IMR-90 (cell line): ENCODE data around the gene HPSE2. TPM values are rescaled to one million over a fixed set of nuclear protein-coding genes. Genes with fewer than 3 reads are reported as not detected.

Source experiments
- ATAC-seq: fragments of 200-7000 bp; cut with Tn5 transposase; 2 replicates; pipeline ENCODE4 v1.9.1; 2020; ENCODE audit warnings: low read depth, mild to moderate bottlenecking, moderate library complexity
- BruUV-seq: library from RNA; stranded (reverse); fragments of 400-500 nt; replicated peaks from 2 replicates; lab custom pipeline; 2021; lab: Mats Ljungman, UMichigan
- CTCF ChIA-PET: fragments of 300-600 bp; formaldehyde crosslinking; extraction: SDS; loops from one replicate; lab custom pipeline; 2021; ENCODE audit warnings: antibody characterized with exemption; lab: Yijun Ruan, JAX
- POLR2A ChIA-PET: fragments of 300-600 bp; sonication (Branson Sonifier 250); formaldehyde crosslinking; loops from one replicate; lab custom pipeline; 2022; ENCODE audit warnings: antibody characterized with exemption; ENCODE audit not compliant: unreplicated experiment; lab: Charles Lee
- DNase-seq: peaks from one replicate; pipeline ENCODE4 v3.0.0; 2013
- H2AFZ ChIP-seq: replicated peaks from 2 replicates; pipeline ENCODE3; 2013; ENCODE audit warnings: low read length, mild to moderate bottlenecking; ENCODE audit not compliant: poor library complexity
- H2AK5ac ChIP-seq: 2 replicates; pipeline ENCODE4 v1.6.1; 2013; ENCODE audit warnings: low read depth, low read length, inconsistent platforms
- H2AK9ac ChIP-seq: replicated peaks from 2 replicates; pipeline ENCODE3; 2013; ENCODE audit warnings: mild to moderate bottlenecking, low read depth, low read length, moderate library complexity; ENCODE audit not compliant: poor library complexity
- H2BK120ac ChIP-seq: 2 replicates; pipeline ENCODE4 v1.6.1; 2013; ENCODE audit warnings: low read depth, low read length, inconsistent platforms
- H2BK15ac ChIP-seq: 3 replicates; pipeline ENCODE4 v1.6.1; 2013; ENCODE audit warnings: low read depth, low read length, inconsistent platforms
- H2BK20ac ChIP-seq: 2 replicates; pipeline ENCODE4 v1.6.1; 2013; ENCODE audit warnings: low read depth, mild to moderate bottlenecking, inconsistent platforms, low read length, moderate library complexity
- H2BK5ac ChIP-seq: 2 replicates; pipeline ENCODE4 v1.6.1; 2013; ENCODE audit warnings: mild to moderate bottlenecking, low read depth, low read length, inconsistent platforms; ENCODE audit not compliant: poor library complexity, severe bottlenecking
- H3K14ac ChIP-seq: replicated peaks from 2 replicates; pipeline ENCODE4 v1.6.1; 2013; ENCODE audit warnings: low read depth, low read length, inconsistent platforms
- H3K18ac ChIP-seq: 2 replicates; pipeline ENCODE4 v1.6.1; 2013; ENCODE audit warnings: low read depth, low read length, control low read depth
- H3K23ac ChIP-seq: 2 replicates; pipeline ENCODE4 v1.6.1; 2013; ENCODE audit warnings: low read depth, low read length, inconsistent platforms
- H3K27ac ChIP-seq: 2 replicates; pipeline ENCODE4 v1.5.1; 2013; ENCODE audit warnings: mild to moderate bottlenecking, control low read depth, low read length; ENCODE audit not compliant: insufficient read depth
- H3K27me3 ChIP-seq: 2 replicates; pipeline ENCODE4 v1.6.1; 2013; ENCODE audit warnings: low read length; ENCODE audit not compliant: control insufficient read depth, insufficient read depth
- H3K36me3 ChIP-seq: 2 replicates; pipeline ENCODE4 v1.6.1; 2013; ENCODE audit warnings: low read length, mixed read lengths; ENCODE audit not compliant: control insufficient read depth, insufficient read depth
- H3K4ac ChIP-seq: 2 replicates; pipeline ENCODE4 v1.6.1; 2013; ENCODE audit warnings: low read depth, low read length, inconsistent platforms
- H3K4me1 ChIP-seq: 2 replicates; pipeline ENCODE4 v1.6.1; 2013; ENCODE audit warnings: low read length, mixed read lengths; ENCODE audit not compliant: control insufficient read depth, insufficient read depth
- H3K4me2 ChIP-seq: 2 replicates; pipeline ENCODE4 v1.6.1; 2013; ENCODE audit warnings: low read depth, mild to moderate bottlenecking, control low read depth, low read length, moderate library complexity
- H3K4me3 ChIP-seq: 2 replicates; pipeline ENCODE4 v1.5.1; 2013; ENCODE audit warnings: low read depth, mild to moderate bottlenecking, control low read depth, low read length, moderate library complexity; ENCODE audit not compliant: insufficient read depth
- H3K56ac ChIP-seq: 2 replicates; pipeline ENCODE4 v1.6.1; 2013; ENCODE audit warnings: low read length, inconsistent platforms; ENCODE audit not compliant: insufficient read depth; ENCODE audit errors: extremely low read depth
- H3K79me1 ChIP-seq, 2 experiments: 2 replicates each; pipeline ENCODE4 v1.6.1; 2013; ENCODE audit warnings: low read length in 2 of 2, inconsistent platforms in 1 of 2, low read depth in 1 of 2
- H3K9ac ChIP-seq: 2 replicates; pipeline ENCODE4 v1.6.1; 2013; ENCODE audit warnings: low read depth, low read length, control low read depth
- H3K9me1 ChIP-seq: 2 replicates; pipeline ENCODE4 v1.6.1; 2013; ENCODE audit warnings: low read length, inconsistent platforms; ENCODE audit not compliant: insufficient read depth
- H3K9me3 ChIP-seq: 2 replicates; pipeline ENCODE4 v1.6.1; 2013; ENCODE audit warnings: low read length; ENCODE audit not compliant: control insufficient read depth, insufficient read depth
- H4K20me1 ChIP-seq: 2 replicates; pipeline ENCODE4 v1.6.1; 2013; ENCODE audit warnings: low read length, inconsistent platforms; ENCODE audit not compliant: insufficient read depth
- H4K5ac ChIP-seq: 2 replicates; pipeline ENCODE4 v1.6.1; 2013; ENCODE audit warnings: mild to moderate bottlenecking, low read depth, low read length, control low read depth
- H4K8ac ChIP-seq, 2 experiments: 2 replicates each; pipeline ENCODE4 v1.6.1; 2013; ENCODE audit warnings: low read depth in 2 of 2, low read length in 2 of 2, control low read depth in 1 of 2, inconsistent platforms in 1 of 2
- H4K91ac ChIP-seq: 2 replicates; pipeline ENCODE4 v1.6.1; 2013; ENCODE audit warnings: low read depth, low read length, inconsistent platforms; ENCODE audit not compliant: insufficient read depth
- CEBPB ChIP-seq: IDR thresholded peaks from 2 replicates; pipeline ENCODE4 v1.6.1; 2012; ENCODE audit warnings: low read depth, low read length, improper control_type of control experiment
- CHD1 ChIP-seq: IDR thresholded peaks from 2 replicates; pipeline ENCODE4 v1.6.1; 2012; ENCODE audit warnings: low read depth, low read length, improper control_type of control experiment
- FOS ChIP-seq: fragments of 150-350 bp; IDR thresholded peaks from 2 replicates; pipeline ENCODE4 v1.6.1; 2016; ENCODE audit warnings: low read depth, low read length
- MAFK ChIP-seq: IDR thresholded peaks from 2 replicates; pipeline ENCODE4 v1.6.1; 2012; ENCODE audit warnings: low read depth, low read length, improper control_type of control experiment
- MAZ ChIP-seq: IDR thresholded peaks from 2 replicates; pipeline ENCODE4 v1.6.1; 2012; ENCODE audit warnings: low read depth, mild to moderate bottlenecking, low read length, improper control_type of control experiment, moderate library complexity, borderline replicate concordance
- NFE2L2 ChIP-seq: fragments of 150-350 bp; IDR thresholded peaks from 2 replicates; pipeline ENCODE4 v1.6.1; 2016; ENCODE audit warnings: low read depth, mild to moderate bottlenecking, low read length
- POLR2A ChIP-seq: IDR thresholded peaks from 2 replicates; pipeline ENCODE4 v1.6.1; 2012; ENCODE audit warnings: mild to moderate bottlenecking, low read depth, low read length
- RAD21 ChIP-seq: IDR thresholded peaks from 2 replicates; pipeline ENCODE4 v1.6.1; 2012; ENCODE audit warnings: low read length, improper control_type of control experiment
- RCOR1 ChIP-seq: IDR thresholded peaks from 2 replicates; pipeline ENCODE4 v1.6.1; 2012; ENCODE audit warnings: mild to moderate bottlenecking, low read length, improper control_type of control experiment; ENCODE audit not compliant: insufficient replicate concordance
- RFX5 ChIP-seq: IDR thresholded peaks from 2 replicates; pipeline ENCODE4 v1.8.0; 2012; ENCODE audit warnings: low read depth, mild to moderate bottlenecking, low read length, moderate library complexity
- WGBS, 2 experiments: methylation state at CpG; one replicate each; pipeline versions ENCODE4 v1.1.5 to v1.1.7; 2013; ENCODE audit warnings: missing lambda C conversion rate in 2 of 2; ENCODE audit not compliant: insufficient read length in 1 of 2; ENCODE audit errors: extremely low coverage in 2 of 2; 5-methylcytosine and 5-hydroxymethylcytosine counted together
- dilution Hi-C: fragments of 300-500 bp; cut with HindIII; formaldehyde crosslinking; loops from one replicate; pipeline ENCODE4 v1.14.3; 2018; ENCODE audit warnings: low sequenced_read_pairs; ENCODE audit not compliant: unreplicated experiment
- in situ Hi-C: fragments of 300-500 bp; cut with MboI; formaldehyde crosslinking; loops from 3 replicates; pipeline ENCODE4 v1.14.3; 2019; ENCODE audit warnings: low sequenced_read_pairs, inconsistent platforms, mixed read lengths
- intact Hi-C: fragments of 100-400 bp; cut with micrococcal nuclease; formaldehyde crosslinking; loops from 2 replicates; pipeline ENCODE4 v1.10.0; 2022
- polyA plus RNA-seq, 3 experiments: library from polyadenylated mRNA; depleted of rRNA; stranded (reverse); fragments of >200 nt; gene quantifications; 2 replicates each; pipeline ENCODE4 v1.2.3, GENCODE V29; 2012; ENCODE audit warnings: low replicate concordance in 1 of 3
- total RNA-seq: library from RNA; depleted of rRNA; stranded (reverse); fragments of >200 nt; gene quantifications from 2 replicates; pipeline ENCODE4 v1.2.3, GENCODE V29; 2012
- TF ChIP-seq, protein P1 (sequence below): conservative IDR thresholded peaks from 2 replicates; pipeline ENCODE4 v1.5.1; 2012; ENCODE audit warnings: mild to moderate bottlenecking, low read depth, low read length, improper control_type of control experiment
- TF ChIP-seq, protein P2 (sequence below): fragments of 150-350 bp; IDR thresholded peaks from 2 replicates; pipeline ENCODE4 v1.6.1; 2016; ENCODE audit warnings: low read depth, mild to moderate bottlenecking, low read length, moderate library complexity, borderline replicate concordance

The HPSE2 gene
- total and polyA plus RNA-seq, 2 of the 4 experiments (the other 2 are of a cell fraction): not detected

DNA sequence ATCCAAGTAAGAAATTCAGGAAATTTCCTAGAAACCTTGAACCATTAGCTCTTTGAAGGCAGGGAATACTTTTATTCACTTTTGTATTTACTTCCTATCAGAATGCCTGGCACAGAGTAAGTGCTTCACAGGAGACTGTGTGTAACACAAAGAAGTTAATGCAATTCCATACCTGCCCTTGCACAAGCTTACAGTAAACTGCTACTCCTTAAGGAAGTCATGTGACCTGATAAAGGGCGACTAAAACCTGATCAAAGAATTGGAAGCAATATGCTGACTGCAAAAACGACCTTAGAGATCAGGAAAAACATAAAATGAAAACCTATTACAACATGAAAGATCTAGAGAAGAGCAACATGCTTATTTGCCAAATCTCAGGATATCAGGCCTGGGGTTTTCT lies 610.7 kb downstream of the HPSE2 start:
- TF ChIP-seq RCOR1 (no peak), FOS (no peak), MAZ (no peak), RAD21 (no peak), RFX5 (no peak), POLR2A (no peak), CHD1 (no peak), CEBPB (no peak), MAFK (no peak), NFE2L2 (no peak)
- TF ChIP-seq, protein P1, sequence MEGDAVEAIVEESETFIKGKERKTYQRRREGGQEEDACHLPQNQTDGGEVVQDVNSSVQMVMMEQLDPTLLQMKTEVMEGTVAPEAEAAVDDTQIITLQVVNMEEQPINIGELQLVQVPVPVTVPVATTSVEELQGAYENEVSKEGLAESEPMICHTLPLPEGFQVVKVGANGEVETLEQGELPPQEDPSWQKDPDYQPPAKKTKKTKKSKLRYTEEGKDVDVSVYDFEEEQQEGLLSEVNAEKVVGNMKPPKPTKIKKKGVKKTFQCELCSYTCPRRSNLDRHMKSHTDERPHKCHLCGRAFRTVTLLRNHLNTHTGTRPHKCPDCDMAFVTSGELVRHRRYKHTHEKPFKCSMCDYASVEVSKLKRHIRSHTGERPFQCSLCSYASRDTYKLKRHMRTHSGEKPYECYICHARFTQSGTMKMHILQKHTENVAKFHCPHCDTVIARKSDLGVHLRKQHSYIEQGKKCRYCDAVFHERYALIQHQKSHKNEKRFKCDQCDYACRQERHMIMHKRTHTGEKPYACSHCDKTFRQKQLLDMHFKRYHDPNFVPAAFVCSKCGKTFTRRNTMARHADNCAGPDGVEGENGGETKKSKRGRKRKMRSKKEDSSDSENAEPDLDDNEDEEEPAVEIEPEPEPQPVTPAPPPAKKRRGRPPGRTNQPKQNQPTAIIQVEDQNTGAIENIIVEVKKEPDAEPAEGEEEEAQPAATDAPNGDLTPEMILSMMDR: no peak
- TF ChIP-seq, protein P2, sequence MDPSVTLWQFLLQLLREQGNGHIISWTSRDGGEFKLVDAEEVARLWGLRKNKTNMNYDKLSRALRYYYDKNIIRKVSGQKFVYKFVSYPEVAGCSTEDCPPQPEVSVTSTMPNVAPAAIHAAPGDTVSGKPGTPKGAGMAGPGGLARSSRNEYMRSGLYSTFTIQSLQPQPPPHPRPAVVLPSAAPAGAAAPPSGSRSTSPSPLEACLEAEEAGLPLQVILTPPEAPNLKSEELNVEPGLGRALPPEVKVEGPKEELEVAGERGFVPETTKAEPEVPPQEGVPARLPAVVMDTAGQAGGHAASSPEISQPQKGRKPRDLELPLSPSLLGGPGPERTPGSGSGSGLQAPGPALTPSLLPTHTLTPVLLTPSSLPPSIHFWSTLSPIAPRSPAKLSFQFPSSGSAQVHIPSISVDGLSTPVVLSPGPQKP: no peak
- Histone ChIP-seq H3K4me3 (no peak overlapping the region), H4K5ac (no peak overlapping the region), H3K4me2 (no peak overlapping the region), H4K91ac (no peak overlapping the region), H3K23ac (no peak overlapping the region), H3K27ac (no peak overlapping the region), H2BK120ac (no peak overlapping the region), H4K20me1 (no peaks in the 10 kb centered on the region), H2AK5ac (no peak overlapping the region), H3K14ac (no peak overlapping the region), H3K79me1 (no peaks in the 10 kb centered on the region), H3K56ac (no peak overlapping the region), H3K9ac (no peak overlapping the region), H2AFZ (no peak overlapping the region), H3K18ac (no peak overlapping the region), H2BK20ac (no peak overlapping the region), H2AK9ac (no peak overlapping the region), H2BK15ac (no peak overlapping the region), H3K36me3 (no peaks in the 10 kb centered on the region), H3K27me3 (no peaks in the 10 kb centered on the region), H3K4ac (no peak overlapping the region), H3K9me3 (no peaks in the 10 kb centered on the region), H3K9me1 (no peaks in the 10 kb centered on the region), H2BK5ac (no peak overlapping the region), H4K8ac (no peak overlapping the region), H3K4me1 (no peaks in the 10 kb centered on the region)
- ATAC-seq: no peak
- ChIA-PET CTCF (no interaction called here), POLR2A (no interaction called here)
- no CpG with 5 or more reads among the region's 2 CpGs for WGBS, 2 experiments
- intact Hi-C loops (no loop called here), in situ Hi-C loops (no loop called here), dilution Hi-C loops (no loop called here)
- BruUV-seq: no TSS peak
- no peak for DNase-seq
